Fibroblast of skin of right quadriceps (primary cell): ENCODE measurements around the gene PIK3C2A.
"Not testable (repeated sequence)": the region's sequence is repeated elsewhere in the genome, so short reads cannot be mapped to it uniquely, and the experiment has no call there.

ENCODE experiments used
- DNase-seq: peaks from one replicate; pipeline ENCODE4 v3.0.0-alpha.2; 2013

PIK3C2A gene, protein sequence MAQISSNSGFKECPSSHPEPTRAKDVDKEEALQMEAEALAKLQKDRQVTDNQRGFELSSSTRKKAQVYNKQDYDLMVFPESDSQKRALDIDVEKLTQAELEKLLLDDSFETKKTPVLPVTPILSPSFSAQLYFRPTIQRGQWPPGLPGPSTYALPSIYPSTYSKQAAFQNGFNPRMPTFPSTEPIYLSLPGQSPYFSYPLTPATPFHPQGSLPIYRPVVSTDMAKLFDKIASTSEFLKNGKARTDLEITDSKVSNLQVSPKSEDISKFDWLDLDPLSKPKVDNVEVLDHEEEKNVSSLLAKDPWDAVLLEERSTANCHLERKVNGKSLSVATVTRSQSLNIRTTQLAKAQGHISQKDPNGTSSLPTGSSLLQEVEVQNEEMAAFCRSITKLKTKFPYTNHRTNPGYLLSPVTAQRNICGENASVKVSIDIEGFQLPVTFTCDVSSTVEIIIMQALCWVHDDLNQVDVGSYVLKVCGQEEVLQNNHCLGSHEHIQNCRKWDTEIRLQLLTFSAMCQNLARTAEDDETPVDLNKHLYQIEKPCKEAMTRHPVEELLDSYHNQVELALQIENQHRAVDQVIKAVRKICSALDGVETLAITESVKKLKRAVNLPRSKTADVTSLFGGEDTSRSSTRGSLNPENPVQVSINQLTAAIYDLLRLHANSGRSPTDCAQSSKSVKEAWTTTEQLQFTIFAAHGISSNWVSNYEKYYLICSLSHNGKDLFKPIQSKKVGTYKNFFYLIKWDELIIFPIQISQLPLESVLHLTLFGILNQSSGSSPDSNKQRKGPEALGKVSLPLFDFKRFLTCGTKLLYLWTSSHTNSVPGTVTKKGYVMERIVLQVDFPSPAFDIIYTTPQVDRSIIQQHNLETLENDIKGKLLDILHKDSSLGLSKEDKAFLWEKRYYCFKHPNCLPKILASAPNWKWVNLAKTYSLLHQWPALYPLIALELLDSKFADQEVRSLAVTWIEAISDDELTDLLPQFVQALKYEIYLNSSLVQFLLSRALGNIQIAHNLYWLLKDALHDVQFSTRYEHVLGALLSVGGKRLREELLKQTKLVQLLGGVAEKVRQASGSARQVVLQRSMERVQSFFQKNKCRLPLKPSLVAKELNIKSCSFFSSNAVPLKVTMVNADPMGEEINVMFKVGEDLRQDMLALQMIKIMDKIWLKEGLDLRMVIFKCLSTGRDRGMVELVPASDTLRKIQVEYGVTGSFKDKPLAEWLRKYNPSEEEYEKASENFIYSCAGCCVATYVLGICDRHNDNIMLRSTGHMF (N-terminal part only)

DNA sequence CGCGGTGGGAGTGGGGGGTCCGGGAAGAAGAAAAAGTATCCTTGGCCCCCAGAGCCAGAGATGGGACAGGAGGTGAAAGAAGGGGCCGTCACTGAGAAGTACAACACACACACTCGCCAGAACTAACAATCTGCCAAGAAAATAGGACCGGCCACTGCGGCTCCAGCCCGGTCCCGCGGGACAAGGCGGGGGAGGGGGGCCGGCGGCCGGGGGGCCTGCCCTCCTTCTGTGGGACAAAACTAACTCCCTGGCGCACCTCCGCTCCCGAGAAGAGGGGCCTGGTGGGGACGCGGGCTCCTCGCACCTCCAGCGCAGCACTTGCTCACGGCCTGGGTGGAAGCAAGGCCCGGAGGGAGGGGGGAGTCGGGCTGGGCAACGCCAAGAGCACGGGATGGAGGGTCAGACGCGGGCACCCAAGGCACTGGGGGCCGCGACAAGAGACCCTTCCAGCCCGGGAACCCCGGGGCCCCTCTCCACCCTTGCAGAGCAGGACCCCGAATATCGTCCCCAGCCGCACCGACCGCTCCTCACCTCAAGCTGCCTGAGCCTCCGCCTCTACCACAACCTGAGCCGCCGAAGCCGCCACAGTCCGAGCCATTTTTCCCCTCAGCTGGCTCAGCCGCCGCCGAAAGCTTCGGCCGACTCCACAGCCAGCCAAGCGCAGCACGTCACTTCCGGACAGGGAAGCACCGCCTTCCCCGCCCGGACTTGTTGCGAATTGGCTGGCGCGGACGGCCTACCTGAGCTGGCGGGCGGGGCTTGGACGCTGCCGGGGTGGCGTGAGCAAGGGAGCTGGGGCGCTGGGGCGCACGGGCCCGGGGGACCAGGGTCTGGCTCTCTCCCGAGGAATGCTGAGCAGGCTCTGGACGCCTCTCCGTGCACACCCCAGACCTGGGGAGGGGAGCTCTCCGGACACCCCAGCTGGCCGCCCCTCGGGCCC is at the start of gene PIK3C2A:
Gene PIK3C2A (minus strand): TSS at position 670 of the 940 bp plus-strand sequence. CDS start 38,245 bp downstream, outside the sequence.
- DNase-seq: peak; percentile 91

DNA sequence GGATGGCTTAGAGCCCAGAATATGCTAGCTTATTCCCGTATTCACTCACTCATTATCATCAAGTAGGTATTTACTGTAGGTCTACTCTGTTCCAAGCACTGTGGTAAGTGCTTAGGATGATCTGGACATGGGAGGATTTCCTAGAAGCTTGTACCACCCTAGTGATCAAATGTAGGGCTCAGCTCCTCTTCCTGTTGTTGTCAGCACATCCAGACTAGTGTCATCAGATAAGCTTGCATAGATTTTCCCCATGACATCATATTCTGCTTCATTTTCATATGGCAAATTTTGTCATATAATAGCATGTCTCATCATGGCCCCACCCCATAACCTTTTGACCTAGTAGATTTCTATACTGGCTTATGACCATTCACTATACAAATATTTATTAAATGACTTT is 49.4 kb upstream of the PIK3C2A start:
- peak; percentile 65 for DNase-seq

DNA sequence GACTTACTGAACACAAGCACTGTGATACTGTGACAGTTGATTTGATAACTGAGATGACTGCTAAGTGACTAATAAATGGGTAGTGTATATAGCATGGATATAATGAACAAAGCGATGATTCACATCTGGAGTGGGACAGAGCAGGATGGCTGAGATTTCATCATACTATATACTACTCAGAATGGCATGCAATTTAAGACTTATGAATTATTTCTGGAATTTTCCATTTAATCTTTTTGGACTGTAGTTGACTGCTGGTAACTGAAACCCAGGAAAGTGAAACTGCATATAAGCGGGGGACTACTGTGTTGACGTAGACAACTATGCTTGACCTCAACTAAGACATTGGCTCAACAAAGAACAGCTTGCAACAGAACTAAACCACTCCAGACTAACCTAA is 48.7 kb upstream of the PIK3C2A start:
- DNase-seq: peak; percentile 94

DNA sequence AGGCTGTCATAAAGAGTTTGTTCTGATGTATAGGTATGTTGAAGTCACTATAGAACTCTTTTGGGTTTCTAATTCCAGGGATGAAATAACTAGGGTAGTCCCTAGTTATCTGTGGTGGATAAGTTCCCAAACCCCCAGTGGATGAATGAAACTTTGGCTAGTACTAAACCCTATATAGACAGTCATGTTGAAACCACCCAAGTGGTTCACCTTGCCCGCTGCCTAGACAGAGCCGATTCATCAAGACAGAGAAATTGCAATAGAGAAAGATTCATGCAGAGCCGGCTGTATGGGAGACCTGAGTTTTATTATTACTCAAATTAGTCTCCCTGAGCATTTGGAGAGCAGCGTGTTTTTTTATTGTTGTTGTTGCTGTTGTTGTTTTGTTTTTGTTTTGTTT is 44.9 kb upstream of the PIK3C2A start:
- DNase-seq: no peak

DNA sequence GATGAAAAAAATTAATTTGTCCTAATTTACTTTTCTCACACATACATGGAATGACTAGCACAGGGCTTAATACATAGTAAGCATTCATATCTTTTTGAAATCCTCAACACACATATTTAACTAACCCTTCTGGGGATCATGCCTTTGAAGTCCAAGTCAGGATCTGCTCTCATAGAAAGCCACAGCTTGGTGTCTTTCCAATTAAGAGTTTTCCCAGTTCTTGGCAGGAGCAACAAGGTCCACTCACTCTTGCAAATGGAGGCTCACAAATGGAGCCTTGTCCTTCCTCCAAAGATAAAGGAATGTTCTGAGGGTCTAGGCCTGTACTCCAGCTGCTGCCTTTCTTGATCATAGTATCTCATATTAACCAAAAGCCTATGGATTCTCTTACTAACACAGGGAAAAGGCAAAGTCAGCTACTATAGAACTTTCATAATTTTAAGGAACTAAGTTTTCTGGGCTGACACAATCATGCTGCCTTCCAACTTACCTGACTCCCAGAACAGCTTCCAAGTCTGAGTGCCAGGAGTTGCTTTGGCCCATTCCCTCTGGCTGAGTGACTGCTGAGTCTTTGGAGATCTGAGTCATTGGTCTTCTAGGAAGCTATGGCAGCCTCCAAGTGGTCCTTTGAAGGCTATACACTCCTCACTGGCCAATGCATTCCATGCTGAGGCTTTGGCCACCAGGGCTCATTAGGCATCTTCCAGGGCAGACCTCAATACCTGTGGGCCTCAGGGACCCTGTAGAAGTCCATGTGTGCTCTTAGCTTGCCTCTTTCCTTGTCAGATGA is 43.0 kb upstream of the PIK3C2A start:
- no peak for DNase-seq

DNA sequence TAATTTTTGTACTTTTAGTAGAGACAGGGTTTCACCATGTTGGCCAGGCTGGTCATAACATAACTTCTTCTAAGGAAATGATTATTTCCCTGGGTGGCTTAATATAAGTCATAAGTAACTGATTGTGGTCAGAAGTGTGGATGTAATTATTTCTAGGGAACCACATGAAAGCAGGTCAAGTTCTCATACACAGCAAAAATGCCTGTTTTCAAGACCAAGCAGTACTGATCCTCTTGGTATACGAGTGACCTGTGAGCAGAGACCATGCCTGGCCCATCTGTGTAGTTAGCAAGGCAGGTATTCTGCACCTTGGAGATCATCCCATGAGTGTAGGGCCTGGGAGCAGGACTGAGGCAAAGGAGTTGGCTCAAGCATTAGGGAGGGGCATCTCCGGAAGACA is 36.3 kb upstream of the PIK3C2A start:
- DNase-seq: no peak

DNA sequence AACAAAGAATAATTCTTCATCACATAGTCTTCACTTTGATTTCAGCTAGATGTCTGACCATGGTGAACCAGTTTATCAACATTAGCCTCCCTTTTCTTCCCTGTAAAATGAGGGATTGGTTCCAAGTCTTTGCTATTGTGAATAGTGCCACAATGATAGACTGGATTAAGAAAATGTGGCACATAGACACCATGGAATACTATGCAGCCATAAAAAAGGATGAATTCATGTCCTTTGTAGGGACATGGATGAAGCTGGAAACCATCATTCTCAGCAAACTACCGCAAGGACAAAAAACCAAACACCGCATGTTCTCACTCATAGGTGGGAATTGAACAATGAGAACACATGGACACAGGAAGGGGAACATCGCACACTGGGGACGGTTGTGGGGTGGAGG is 35.2 kb upstream of the PIK3C2A start:
- not testable (repeated sequence) for DNase-seq

DNA sequence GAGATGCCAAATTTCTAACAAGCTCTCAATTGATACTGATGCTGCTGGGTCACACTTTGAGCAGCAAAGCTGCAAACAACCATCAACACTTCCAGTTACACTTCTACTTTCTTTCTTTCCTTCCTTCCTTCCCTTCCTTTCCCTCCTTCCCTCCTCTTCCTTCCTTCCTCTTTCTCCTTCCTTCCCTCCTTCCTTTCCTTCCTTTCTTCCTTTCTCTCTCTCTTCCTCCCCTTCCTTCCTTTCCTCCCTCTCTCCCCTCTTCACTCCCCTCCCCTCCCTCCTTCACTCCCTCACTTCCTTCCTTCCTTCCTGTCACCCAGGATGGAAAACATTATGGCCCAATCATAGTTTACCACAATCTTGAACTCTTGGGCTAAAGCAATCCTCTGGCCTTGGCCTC is 33.0 kb upstream of the PIK3C2A start:
- no peak for DNase-seq

DNA sequence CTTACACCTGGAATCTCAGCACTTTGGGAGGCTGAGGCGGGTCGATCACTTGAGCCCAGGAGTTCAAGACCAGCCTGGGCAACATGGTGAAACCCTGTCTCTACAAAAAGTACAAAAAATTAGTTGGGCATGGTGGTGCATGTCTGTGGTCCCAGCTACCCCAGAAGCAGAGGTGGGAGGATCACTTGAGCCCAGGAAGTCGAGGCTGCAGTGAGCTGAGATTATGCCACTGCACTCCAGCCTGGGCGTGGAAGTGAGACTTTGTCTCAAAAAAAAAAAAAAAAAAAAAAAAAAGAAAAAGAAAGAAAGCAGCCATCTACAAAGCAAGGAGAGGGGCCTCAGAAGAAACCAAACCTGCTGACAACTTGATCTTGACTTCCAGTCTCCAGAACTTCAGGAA is 32.1 kb upstream of the PIK3C2A start:
- DNase-seq: not testable (repeated sequence)

DNA sequence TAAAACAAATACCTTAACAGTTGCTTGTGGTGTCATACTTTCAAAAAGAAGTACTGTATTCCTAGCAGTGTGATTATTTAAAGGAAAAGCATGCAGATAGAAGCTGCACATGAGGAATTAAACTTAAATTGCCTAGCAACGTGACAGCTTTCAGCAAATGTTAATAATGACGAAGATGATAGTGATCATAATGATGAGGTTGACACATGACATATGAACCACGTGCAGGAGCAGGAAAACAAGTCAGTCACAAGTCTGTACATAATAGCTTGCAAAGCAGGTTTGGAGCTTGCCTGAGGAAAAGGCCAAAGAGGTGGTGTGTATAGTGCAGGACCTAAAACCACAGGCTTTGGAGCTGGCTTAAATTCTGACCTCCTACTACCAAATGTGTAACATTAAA is 30.6 kb upstream of the PIK3C2A start:
- no peak for DNase-seq

DNA sequence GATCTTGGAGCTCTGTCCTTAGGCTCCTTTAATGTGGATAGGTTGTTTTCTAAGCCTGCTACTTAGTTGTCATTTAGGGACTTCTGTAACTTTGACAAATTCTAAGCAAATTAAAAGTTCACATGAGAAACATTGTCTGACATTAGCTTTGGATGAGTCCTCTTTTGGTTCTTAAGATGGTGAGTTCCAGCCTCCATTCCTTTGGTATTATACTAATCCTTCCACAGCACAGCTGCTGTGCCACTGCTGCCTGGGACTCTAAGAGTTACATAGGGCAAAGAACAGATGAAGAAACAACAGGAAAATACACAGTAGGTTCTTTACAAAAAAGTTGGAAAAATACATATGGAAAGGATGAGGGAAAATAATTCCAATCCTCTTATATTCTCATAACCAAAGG is 25.3 kb upstream of the PIK3C2A start:
- no peak for DNase-seq

DNA sequence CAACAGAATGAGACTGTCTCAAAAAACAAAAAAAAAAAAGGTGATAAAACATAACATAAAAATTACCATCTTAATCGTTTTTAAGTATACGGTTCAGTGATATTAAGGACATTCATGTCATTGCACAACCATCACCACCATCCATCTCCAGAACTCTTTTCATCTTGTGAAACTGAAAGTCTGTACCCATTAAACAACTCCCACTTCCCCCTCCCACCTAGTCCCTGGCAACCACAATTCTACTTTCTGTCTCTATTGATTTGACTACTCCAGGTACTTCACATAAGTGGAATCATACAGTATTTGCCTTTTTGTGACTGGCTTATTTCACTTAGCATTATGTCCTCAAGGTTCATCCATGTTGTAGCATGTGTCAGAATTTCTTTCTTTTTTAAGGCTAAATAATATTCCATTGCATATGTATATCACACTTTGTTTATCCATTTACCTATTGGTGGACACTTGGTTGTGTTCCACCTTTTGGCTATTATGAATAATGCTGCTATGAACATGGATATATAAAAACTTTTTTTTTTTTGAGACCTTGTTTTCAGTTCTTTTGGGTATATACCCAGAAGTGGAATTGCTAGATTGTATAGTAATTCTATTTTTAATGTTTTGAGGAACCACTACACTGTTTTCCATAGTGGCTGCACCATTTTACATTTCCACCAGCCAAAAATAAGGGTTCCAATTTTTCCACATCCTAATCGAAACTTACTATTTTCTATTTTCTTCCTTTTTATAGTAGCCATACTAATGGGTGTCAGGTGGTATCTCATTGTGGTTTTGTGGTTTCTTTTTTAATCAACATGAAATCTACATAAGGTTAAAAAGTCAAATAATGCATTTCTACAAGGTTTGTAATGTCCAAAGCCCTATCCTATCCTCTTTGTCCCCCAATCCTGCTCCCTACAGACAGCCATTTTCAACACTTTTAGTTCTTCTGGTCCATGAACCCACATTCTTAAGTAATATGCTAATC is 23.4 kb upstream of the PIK3C2A start:
- no peak for DNase-seq

DNA sequence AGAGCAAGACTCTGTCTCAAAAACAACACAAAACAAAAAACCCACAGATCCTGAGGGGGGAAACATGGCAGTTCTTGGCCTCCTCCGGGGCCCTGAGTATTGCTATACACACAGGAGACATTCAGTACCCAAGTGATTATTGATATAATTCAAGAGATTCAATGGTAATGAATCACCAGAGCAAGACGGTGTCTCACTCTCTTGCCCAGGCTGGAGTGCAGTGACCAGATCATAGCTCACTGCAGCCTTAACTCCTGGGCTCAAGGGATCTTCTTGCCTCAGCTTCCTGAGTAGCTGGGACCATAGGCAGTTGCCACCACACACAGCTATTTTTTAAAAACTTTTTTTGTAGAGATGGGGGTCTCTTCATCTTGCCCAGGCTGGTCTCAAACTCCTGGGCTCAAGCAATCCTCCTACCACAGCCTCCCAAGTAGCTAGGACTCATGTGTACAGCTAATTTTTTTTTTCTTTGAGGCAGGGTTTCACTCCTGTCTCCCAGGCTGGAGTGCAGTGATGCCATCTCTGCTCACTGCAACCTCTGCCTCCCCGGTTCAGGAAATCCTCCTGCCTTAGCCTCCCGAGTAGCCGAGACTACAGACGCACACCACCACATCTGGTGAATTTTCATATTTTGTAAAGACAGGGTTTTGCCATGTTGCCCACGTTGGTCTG is 21.8 kb upstream of the PIK3C2A start:
- DNase-seq: no peak

DNA sequence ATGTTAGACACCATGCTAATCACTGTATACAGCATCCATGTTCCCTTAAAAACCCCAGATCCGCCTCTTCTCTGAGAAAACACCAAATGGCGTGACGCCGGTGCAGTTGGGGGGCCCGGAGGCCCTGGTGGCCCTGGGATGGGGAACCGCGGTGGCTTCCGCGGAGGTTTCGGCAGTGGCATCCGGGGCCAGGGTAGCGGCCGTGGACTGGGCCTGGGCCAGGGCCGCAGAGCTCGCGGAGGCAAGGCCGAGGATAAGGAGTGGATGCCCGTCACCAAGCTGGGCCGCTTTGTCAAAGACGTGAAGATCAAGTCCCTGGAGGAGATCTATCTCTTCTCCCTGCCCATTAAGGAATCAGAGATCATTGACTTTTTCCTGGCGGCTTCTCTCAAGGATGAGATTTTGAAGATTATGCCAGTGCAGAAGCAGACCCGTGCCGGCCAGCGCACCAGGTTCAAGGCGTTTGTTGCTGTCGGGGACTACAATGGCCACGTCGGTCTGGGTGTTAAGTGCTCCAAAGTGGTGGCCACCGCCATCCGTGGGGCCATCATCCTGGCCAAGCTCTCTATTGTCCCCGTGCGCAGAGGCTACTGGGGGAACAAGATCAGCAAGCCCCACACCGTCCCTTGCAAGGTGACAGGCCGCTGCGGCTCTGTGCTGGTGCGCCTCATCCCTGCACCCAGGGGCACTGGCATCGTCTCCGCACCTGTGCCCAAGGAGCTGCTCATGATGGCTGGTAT is 20.6 kb upstream of the PIK3C2A start:
- not testable (repeated sequence) for DNase-seq

DNA sequence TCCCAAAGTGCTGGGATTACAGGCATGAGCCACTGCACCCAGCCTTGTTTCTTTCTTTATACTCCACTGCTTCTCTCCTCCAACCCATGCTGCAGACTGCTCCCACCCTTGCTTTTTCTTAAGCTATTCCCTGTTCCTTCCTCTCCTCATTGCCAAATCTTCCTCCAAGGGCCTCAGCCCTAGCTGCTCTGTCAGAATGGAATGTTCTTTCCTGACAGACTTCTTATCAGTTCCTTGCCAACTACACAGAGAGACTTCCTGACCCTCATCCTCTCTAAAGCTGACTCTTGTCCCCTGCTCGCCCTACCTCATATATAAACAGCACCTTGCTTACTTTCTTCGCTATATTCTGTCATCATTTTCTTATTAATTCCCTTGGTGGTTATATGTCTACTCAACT is 16.9 kb upstream of the PIK3C2A start:
- no peak for DNase-seq

DNA sequence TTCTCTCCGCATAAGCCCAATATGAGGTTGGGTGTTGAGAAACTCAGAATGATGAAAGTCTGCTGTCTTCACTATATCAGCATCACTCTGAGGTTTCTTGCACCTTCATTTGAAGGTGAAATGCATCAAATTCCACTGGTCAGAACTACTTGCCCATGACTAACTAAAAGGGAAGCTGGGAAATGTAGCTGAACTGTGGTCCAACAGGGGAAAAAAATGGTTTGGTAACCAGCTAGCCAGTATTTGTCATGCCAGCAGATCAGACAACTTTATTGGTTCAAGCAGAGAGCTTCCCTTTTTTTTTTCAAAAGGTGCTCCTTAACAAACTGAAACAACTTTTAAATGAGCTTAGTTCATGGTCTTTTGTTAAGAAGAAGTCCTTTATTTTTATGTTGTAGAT is 14.2 kb upstream of the PIK3C2A start:
- DNase-seq: peak; percentile 29

DNA sequence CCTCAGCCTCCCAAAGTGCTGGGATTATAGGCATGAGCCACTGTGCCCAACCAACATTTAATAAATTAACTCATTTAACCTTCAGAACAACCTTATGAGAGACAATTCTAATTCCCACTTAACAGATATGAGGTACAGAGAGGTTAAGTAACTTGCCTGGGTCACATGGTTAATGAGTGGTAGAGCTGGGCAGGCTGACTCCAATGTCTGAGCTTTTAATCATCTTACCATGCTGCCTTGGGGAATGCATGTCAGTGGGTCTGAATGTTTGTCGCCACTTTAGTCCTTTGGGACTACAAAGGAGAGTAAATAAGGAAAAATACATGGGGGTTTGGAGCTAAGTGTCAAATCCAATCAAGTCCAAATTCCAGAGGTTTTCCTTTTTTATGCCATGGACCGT is 11.2 kb upstream of the PIK3C2A start:
- no peak for DNase-seq

DNA sequence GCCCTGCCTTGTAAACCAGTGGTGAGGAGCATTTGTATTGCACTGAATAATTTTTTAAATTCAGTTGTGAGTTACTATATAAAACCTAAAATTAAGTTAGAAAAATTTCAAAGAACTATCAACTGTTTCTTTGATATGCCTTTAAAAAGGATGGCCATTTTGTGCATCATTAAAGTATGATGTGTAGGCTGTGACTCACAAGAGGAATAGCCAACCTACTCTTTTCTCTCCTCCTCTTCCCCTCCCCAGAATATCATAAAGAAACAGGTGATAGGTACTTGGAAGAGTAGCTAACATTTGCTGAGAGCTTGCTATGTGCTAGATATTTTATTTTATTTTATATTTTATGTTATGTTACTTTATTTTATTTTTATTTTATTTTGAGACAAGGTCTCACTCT is 10.6 kb upstream of the PIK3C2A start:
- DNase-seq: no peak

DNA sequence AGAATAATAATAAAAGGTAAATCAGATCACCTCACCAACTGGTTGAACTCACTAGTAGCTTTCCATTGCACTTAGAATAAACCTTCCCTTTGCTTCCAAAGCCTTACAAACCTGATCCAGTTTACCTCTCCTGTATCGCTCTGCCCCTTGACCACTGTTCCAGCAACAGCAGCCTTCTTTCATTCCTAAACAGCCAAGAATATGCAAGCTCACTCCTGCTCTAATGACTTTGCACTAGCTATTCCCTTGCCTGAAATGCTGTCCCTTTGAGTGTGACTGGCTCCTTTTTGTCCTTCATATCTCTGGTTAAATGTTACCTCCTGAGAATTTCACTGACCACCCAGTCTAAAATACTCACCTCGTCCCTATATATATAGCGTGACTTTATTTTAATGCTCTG is 9.6 kb upstream of the PIK3C2A start:
- DNase-seq: no peak
